Ovary (tissue), 9 donors: Measurements from ENCODE around the gene ATRNL1. TPM values are rescaled to one million over a fixed set of nuclear protein-coding genes. Genes with fewer than 3 reads are reported as not detected.

ENCODE experiments used
- DNase-seq, 5 donors: peaks; one replicate each; pipeline ENCODE4 v3.0.0-alpha.2; 2019 to 2020
- H3K27ac ChIP-seq, 2 donors: fragments of 200-600 bp; one replicate each; pipeline versions ENCODE4 v1.5.1 to v1.8.0; 2019 to 2022
- H3K27me3 ChIP-seq: fragments of 200-600 bp; one replicate; pipeline ENCODE4 v1.8.0; 2022
- H3K36me3 ChIP-seq: fragments of 200-600 bp; sonication (generic); one replicate; pipeline ENCODE4 v1.5.1; 2019
- H3K4me1 ChIP-seq: one replicate; pipeline ENCODE4 v1.8.1; 2013; ENCODE audit warnings: mild to moderate bottlenecking, moderate library complexity; ENCODE audit not compliant: insufficient read depth
- H3K4me3 ChIP-seq: fragments of 200-600 bp; sonication (generic); one replicate; pipeline ENCODE4 v1.5.1; 2017
- H3K9me3 ChIP-seq, 2 donors: fragments of 200-600 bp in 1 of 2; sonication (generic) in 1 of 2; one replicate each; pipeline versions ENCODE4 v1.5.1 to v1.8.1; 2013 to 2019; ENCODE audit warnings: mild to moderate bottlenecking in 1 of 2, moderate library complexity in 1 of 2
- EP300 ChIP-seq: sonication (generic); formaldehyde crosslinking; IDR thresholded peaks from one replicate; pipeline ENCODE4 v1.6.1; 2017; ENCODE audit warnings: antibody characterized with exemption
- POLR2A ChIP-seq: fragments of 450-650 bp; IDR thresholded peaks from one replicate; pipeline ENCODE4 v1.6.1; 2017; ENCODE audit warnings: antibody characterized with exemption, mild to moderate bottlenecking, moderate library complexity
- WGBS, 3 donors: extraction: QIAGEN DNeasy Blood & Tissue Kit in 1 of 3; methylation state at CpG; one replicate each; pipeline versions ENCODE4 v1.1.5 to v1.1.7; 2013 to 2017; 5-methylcytosine and 5-hydroxymethylcytosine counted together
- intact Hi-C, 4 donors: fragments of 100-400 bp; cut with DNase I; formaldehyde crosslinking; loops; one replicate each; pipeline versions ENCODE4 v1.11.0 to v1.15.1; 2022 to 2023
- polyA plus RNA-seq, 2 donors: library from polyadenylated mRNA; stranded (reverse); fragments of 200-250 nt in 1 of 2; fragments of 350-450 nt in 1 of 2; fragmentation: Illumina TruSeq in 1 of 2; extraction: RNeasy Lipid Tissue Mini Kit (QIAGEN cat#74804) in 1 of 2; gene quantifications; one replicate each; pipeline ENCODE4 v1.2.3, GENCODE V29; 2013 to 2014
- total RNA-seq, 7 donors: library from RNA; depleted of rRNA in 2 of 7; stranded (reverse); fragments of >200 nt in 2 of 7; fragmentation: NEBNext Ultra II Directional in 3 of 7; extraction: Animal tissue kit (Norgen Biotek cat#: 25700) in 3 of 7; gene quantifications; one replicate each; pipeline versions ENCODE4 v1.1.0 to v1.2.4, GENCODE V29; 2016 to 2023
- TF ChIP-seq, protein P1 (sequence below), 3 donors: fragments of 450-650 bp in 2 of 3; fragments of 200-600 bp in 1 of 3; IDR thresholded peaks; one replicate each; pipeline versions ENCODE4 v1.5.1 to v1.8.0; 2016 to 2022; ENCODE audit warnings: antibody characterized with exemption in 3 of 3, mild to moderate bottlenecking in 1 of 3
- donor health status: DM: no; HTN: no; CAD: no; lungs with moderate emphysema.
- donor health status: DM: no; HTN: no; CAD: no.
- donor health status: Bipolar disorder and iron deficiency.
- donor health status: DM: yes; HTN: yes; CAD: no.
- donor health status: DM: no; HTN: no; CAD: no.
- donor health status: DM: yes; HTN: yes; CAD: no.

Gene ATRNL1
- total and polyA plus RNA-seq, 9 donors: 8.1 to 119 (median 77.8) TPM

DNA sequence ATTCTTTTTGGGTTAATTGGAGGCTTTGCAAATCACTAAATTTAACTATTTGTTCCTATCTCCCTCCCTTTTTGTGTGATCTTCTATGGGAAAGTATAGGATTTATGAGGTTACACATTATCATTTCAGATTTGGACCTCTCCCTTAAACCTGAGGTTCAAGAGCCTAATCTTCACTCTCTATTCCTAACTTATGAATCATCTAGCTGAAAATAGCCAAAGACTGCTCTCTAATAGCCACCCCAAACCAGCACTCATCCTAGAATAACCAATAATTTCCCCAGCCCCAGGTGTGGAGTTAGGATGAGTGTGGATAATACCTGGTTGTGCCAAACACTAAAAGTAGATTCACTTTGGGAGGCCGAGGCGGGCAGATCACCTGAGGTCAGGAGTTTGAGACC lies 680.7 kb downstream of the ATRNL1 start:
- no peak overlapping the region for H3K4me3 ChIP-seq
- no peaks in the 10 kb centered on the region for H3K9me3 ChIP-seq
- H3K27me3 ChIP-seq: no peaks in the 10 kb centered on the region
- WGBS, 3 donors: 94 to 100% (median 95%) methylated on average over 2 of the region's 2 CpGs
- no peak overlapping the region for H3K27ac ChIP-seq
- intact Hi-C loops: no loop called here
- H3K36me3 ChIP-seq: no peaks in the 10 kb centered on the region
- no peak for DNase-seq
- TF ChIP-seq EP300 (no peak), POLR2A (no peak)
- TF ChIP-seq, protein P1, sequence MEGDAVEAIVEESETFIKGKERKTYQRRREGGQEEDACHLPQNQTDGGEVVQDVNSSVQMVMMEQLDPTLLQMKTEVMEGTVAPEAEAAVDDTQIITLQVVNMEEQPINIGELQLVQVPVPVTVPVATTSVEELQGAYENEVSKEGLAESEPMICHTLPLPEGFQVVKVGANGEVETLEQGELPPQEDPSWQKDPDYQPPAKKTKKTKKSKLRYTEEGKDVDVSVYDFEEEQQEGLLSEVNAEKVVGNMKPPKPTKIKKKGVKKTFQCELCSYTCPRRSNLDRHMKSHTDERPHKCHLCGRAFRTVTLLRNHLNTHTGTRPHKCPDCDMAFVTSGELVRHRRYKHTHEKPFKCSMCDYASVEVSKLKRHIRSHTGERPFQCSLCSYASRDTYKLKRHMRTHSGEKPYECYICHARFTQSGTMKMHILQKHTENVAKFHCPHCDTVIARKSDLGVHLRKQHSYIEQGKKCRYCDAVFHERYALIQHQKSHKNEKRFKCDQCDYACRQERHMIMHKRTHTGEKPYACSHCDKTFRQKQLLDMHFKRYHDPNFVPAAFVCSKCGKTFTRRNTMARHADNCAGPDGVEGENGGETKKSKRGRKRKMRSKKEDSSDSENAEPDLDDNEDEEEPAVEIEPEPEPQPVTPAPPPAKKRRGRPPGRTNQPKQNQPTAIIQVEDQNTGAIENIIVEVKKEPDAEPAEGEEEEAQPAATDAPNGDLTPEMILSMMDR (IDR thresholded peaks at IDR 0.05): no peak
- H3K4me1 ChIP-seq: no peaks in the 10 kb centered on the region

DNA sequence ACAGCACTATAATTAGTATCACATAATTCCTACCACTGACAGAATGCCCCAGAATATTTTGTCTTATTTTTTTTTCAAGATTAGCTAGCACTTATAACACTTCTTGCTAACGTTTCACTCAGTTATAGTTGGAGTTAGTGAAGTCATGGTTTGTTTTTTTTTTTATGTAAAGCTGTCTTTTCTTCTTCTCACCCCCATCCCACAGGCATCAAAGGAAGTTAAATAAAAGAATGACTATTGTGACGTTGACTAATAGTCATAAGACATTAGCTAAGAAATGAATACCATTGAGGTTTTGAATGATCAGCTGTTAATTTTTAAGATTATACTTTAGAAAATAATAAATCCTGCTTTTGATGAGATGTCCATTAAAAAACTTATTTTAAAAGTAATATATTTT lies 681.6 kb downstream of the ATRNL1 start:
- Histone ChIP-seq H3K4me3 (no peak overlapping the region), H3K9me3 (no peaks in the 10 kb centered on the region), H3K27ac (no peak overlapping the region), H3K4me1 (no peaks in the 10 kb centered on the region), H3K36me3 (no peaks in the 10 kb centered on the region), H3K27me3 (no peaks in the 10 kb centered on the region)
- 56 to 60% (median 56%) methylated on average over 2 of the region's 2 CpGs for WGBS, 3 donors
- intact Hi-C loops: no loop called here
- DNase-seq: no peak
- TF ChIP-seq POLR2A: no peak
- TF ChIP-seq EP300: no peak
- TF ChIP-seq, protein P1 (IDR thresholded peaks at IDR 0.05): no peak

DNA sequence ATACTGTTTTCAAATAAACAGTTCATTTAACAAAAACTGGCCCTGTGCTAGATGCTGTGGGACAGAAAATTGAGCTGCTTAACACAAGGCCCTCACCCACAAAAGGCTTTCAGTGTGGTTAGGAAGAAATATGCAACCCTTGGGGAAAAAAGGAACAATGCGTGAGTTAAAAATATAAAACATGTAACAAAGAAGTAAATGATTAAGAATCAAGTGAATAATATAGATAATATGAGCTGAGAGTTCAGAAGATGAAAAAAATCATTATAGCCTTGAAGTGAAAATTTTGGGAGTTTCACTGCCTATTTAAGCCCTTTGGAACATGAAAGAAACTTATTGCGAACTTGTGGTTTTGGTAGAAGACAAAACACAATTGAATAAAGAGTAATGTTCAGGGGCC lies 684.5 kb downstream of the ATRNL1 start:
- intact Hi-C loops: no loop called here
- WGBS, 3 donors: 61 to 80% (median 75%) methylated on average over 2 of the region's 2 CpGs
- no peaks in the 10 kb centered on the region for H3K36me3 ChIP-seq
- H3K9me3 ChIP-seq: no peaks in the 10 kb centered on the region
- TF ChIP-seq, protein P1 (IDR thresholded peaks at IDR 0.05): no peak
- no peak for TF ChIP-seq POLR2A
- no peak for TF ChIP-seq EP300
- no peak overlapping the region for H3K4me3 ChIP-seq
- H3K27ac ChIP-seq: no peak overlapping the region
- H3K27me3 ChIP-seq: no peaks in the 10 kb centered on the region
- DNase-seq: no peak
- no peaks in the 10 kb centered on the region for H3K4me1 ChIP-seq

GRCh38 chr10:115790220-115790619 lies 697.1 kb downstream of the ATRNL1 start:
- Histone ChIP-seq H3K4me1 (no peaks in the 10 kb centered on the region), H3K27me3 (no peaks in the 10 kb centered on the region), H3K9me3 (no peaks in the 10 kb centered on the region), H3K4me3 (no peak overlapping the region), H3K27ac (no peak overlapping the region), H3K36me3 (no peaks in the 10 kb centered on the region)
- no peak for DNase-seq
- 60 to 74% (median 71%) methylated on average over 3 of the region's 3 CpGs for WGBS, 3 donors
- no peak for TF ChIP-seq EP300
- TF ChIP-seq POLR2A: no peak
- TF ChIP-seq, protein P1 (IDR thresholded peaks at IDR 0.05): no peak
- intact Hi-C loops: no loop called here

DNA sequence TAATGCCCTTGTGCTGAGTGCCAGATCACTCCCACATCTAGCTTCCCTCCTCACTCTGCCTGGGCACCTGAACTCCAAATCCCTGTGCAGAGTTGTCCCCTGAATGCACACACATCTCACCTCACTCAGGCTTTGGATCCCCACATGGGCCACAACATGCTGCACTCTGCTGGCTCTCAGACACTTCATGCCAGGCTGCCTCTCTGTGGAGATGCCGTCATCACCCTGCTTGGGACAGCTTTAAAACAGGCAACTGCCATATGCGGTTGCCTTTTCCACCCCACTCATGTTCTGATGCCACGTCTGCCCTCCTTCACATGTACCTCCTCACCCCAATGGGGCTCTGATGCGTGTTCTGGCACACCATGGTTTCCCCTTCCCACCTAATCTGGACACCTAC lies 702.8 kb downstream of the ATRNL1 start:
- Histone ChIP-seq H3K27me3 (no peaks in the 10 kb centered on the region), H3K27ac (no peak overlapping the region), H3K4me1 (no peaks in the 10 kb centered on the region), H3K4me3 (no peak overlapping the region), H3K9me3 (no peaks in the 10 kb centered on the region), H3K36me3 (no peaks in the 10 kb centered on the region)
- TF ChIP-seq POLR2A (no peak), EP300 (no peak)
- TF ChIP-seq, protein P1 (IDR thresholded peaks at IDR 0.05): no peak
- DNase-seq: no peak
- intact Hi-C loops: no loop called here
- WGBS, 3 donors: 95 to 97% (median 96%) methylated on average over 4 of the region's 4 CpGs
